GM19035 (cell line): Measurements from ENCODE around the gene KRTAP4-9.
"Not testable (repeated sequence)": the region's sequence is repeated elsewhere in the genome, so short reads cannot be mapped to it uniquely, and the experiment has no call there.

Experiments
- ATAC-seq: cut with Tn5 transposase; IDR thresholded peaks from one replicate; pipeline ENCODE4 v1.9.1; 2021; ENCODE audit not compliant: unreplicated experiment

Gene KRTAP4-9

DNA sequence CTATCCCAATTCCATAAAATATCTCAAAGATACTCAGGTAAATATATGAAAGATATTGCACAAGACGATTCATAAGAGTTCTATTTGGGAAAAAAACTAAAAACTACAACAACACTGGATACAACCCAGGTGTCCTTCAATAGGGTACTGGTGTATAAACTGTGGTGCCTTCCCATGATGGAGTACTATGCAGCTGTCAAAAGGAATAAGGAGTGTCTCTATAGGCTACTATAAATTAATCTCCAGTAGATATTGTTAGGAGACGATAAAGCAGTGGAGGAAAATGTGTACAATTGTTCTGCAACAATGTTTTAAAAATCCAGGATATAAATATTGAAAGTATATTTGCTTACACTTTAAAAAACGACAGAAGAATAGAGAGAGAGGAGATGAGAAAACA lies 21.2 kb downstream of the KRTAP4-9 start:
- ATAC-seq, result no peak

- ATAC-seq, result no peak
Measured at GRCh38 chr17:41127371-41127770, 22.2 kb downstream of the KRTAP4-9 start.

GRCh38 chr17:41131979-41132378 lies 26.8 kb downstream of the KRTAP4-9 start:
- no peak for ATAC-seq

- no peak for ATAC-seq
Measured at GRCh38 chr17:41133880-41134735, 28.9 kb downstream of the KRTAP4-9 start.

- ATAC-seq, result not testable (repeated sequence)
Measured at GRCh38 chr17:41139865-41140264, 34.7 kb downstream of the KRTAP4-9 start.

- ATAC-seq, result no peak
Measured at GRCh38 chr17:41140360-41141131, 35.4 kb downstream of the KRTAP4-9 start, which contains the start of gene KRTAP4-6. Gene KRTAP4-6 (minus strand): TSS chr17:41140544. CDS start chr17:41140487, 57 bp downstream.

- no peak for ATAC-seq
Measured at GRCh38 chr17:41141361-41141760, 36.2 kb downstream of the KRTAP4-9 start.

- no peak for ATAC-seq
Measured at GRCh38 chr17:41144846-41145245, 39.7 kb downstream of the KRTAP4-9 start.

DNA sequence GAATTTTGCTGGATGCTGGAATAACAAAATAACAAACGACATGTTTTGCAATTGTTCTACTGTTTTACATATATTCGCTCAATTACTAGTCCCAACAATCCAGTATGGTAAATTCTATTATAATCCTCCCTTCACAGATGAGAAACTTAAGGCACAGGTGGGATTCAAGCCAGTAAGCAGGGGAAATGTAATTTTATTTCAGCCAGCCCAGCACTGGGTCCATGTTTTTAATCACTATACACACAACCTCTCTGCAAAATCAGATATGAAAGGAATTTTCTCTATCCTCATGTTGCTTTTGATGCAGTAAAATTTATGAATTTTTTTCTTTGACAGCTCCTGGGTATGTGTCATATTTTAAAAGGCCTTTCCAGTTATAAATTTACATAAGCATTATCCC lies 40.1 kb downstream of the KRTAP4-9 start:
- no peak for ATAC-seq

- no peak for ATAC-seq
Measured at GRCh38 chr17:41147531-41148204, 42.5 kb downstream of the KRTAP4-9 start.

GRCh38 chr17:41148971-41149651 lies 43.9 kb downstream of the KRTAP4-9 start:
- not testable (repeated sequence) for ATAC-seq

DNA sequence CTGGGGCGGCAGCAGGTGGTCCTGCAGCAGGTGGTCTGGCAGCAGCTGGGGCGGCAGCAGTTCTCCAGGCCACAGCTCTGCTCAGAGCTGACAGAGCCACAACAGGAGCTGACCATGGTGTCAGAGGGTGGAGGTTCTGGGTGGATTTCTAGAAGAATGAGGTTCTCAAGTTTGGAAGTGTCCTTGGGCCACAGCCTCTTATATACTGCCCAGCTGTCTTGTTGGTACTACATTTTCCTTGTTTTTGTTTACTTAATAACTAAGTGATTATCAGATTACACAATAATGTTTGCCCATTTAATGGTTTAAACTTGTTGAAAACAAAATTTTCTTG lies 44.4 kb downstream of the KRTAP4-9 start, which contains the start of gene KRTAP4-5:
Gene KRTAP4-5 (minus strand): TSS at position 174 of the 334 bp plus-strand sequence. CDS start 58 bp downstream, at position 116.
- no peak for ATAC-seq

GRCh38 chr17:41150026-41150425 lies 44.8 kb downstream of the KRTAP4-9 start:
- no peak for ATAC-seq

DNA sequence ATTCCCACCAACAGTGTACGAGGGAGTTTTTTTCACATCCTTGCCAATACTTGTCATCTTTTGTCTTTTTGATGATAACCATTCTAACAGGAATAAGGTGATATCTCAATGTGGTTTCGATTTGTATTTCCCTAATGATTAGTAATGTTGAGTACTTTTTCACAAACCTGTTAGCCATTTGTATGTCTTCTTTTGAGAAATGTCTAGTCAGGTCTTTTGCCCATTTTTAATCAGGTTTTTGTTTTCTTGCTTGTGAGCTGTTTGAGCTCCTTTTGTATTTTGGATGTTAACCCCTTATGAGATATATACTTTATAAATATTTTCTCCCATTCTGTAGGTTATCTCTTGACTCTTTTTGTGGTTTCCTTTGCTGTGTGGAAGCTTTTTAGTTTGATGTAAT lies 46.3 kb downstream of the KRTAP4-9 start:
- no peak for ATAC-seq

GRCh38 chr17:41153856-41154255 lies 48.7 kb downstream of the KRTAP4-9 start:
- ATAC-seq, result no peak
